Psoas muscle (tissue), 8 donors: ENCODE data around the gene PBX1. TPM values are rescaled to one million over a fixed set of nuclear protein-coding genes. Genes with fewer than 3 reads are reported as not detected.

Experiments used
- ATAC-seq, 4 donors: fragments of 200-7000 bp; cut with Tn5 transposase; one replicate each; pipeline ENCODE4 v1.9.1; 2020; ENCODE audit warnings: moderate library complexity in 3 of 4, mild to moderate bottlenecking in 2 of 4
- DNase-seq, 2 donors: peaks; one replicate each; pipeline ENCODE4 v3.0.0-alpha.2; 2020
- H3K27ac ChIP-seq: fragments of 200-600 bp; one replicate; pipeline ENCODE4 v1.8.0; 2022
- H3K27me3 ChIP-seq, 3 donors: fragments of 200-600 bp in 1 of 3; one replicate each; pipeline versions ENCODE4 v1.6.1 to v1.8.0; 2013 to 2022; ENCODE audit warnings: low read length in 2 of 3, mild to moderate bottlenecking in 2 of 3, moderate library complexity in 1 of 3; ENCODE audit not compliant: insufficient read depth in 3 of 3
- H3K36me3 ChIP-seq, 2 donors: fragments of 200-600 bp in 1 of 2; one replicate each; pipeline versions ENCODE4 v1.6.1 to v1.8.0; 2013 to 2022; ENCODE audit warnings: low read depth in 1 of 2, mild to moderate bottlenecking in 1 of 2, moderate library complexity in 1 of 2; ENCODE audit not compliant: insufficient read depth in 1 of 2
- H3K4me1 ChIP-seq: fragments of 200-600 bp; one replicate; pipeline ENCODE4 v1.8.0; 2022
- H3K4me3 ChIP-seq: fragments of 200-600 bp; one replicate; pipeline ENCODE4 v1.8.0; 2022; ENCODE audit warnings: mild to moderate bottlenecking
- H3K9me3 ChIP-seq: fragments of 200-600 bp; one replicate; pipeline ENCODE4 v1.8.0; 2022
- CTCF ChIP-seq: fragments of 200-600 bp; IDR thresholded peaks from one replicate; pipeline ENCODE4 v1.8.0; 2022; ENCODE audit warnings: antibody characterized with exemption
- WGBS, 3 donors: extraction: QIAGEN DNeasy Blood & Tissue Kit; methylation state at CpG; one replicate each; pipeline versions ENCODE4 v1.1.6 to v1.1.7; 2013; 5-methylcytosine and 5-hydroxymethylcytosine counted together
- intact Hi-C, 2 donors: fragments of 100-400 bp; cut with DNase I; formaldehyde crosslinking; loops; one replicate each; pipeline versions ENCODE4 v1.11.0 to v1.14.2; 2022
- polyA plus RNA-seq, 3 donors: library from polyadenylated mRNA; stranded (reverse); fragments of 200-250 nt; gene quantifications; one replicate each; pipeline ENCODE4 v1.2.3, GENCODE V29; 2013
- total RNA-seq, 4 donors: library from RNA; stranded (reverse); fragmentation: NEBNext Ultra II Directional in 2 of 4; extraction: Animal tissue kit (Norgen Biotek cat#: 25700) in 2 of 4; gene quantifications; one replicate each; pipeline versions ENCODE4 v1.2.1 to v1.2.4, GENCODE V29; 2021 to 2023
- donor health status: healthy with polysubstance abuse.
- donor health status: DM: no; HTN: no; CAD: no; lungs with moderate emphysema.
- donor health status: Bipolar disorder and iron deficiency.
- donor health status: healthy.
- donor health status: DM: yes; HTN: yes; CAD: no.
- donor health status: DM: no; HTN: no; CAD: no.
- donor health status: DM: no; HTN: no; CAD: no.
- donor health status: DM: yes; HTN: yes; CAD: no.

PBX1 gene
- total and polyA plus RNA-seq, 7 donors: 10.6 to 69.9 (median 59.3) TPM

GRCh38 chr1:164836614-164837018, 277.6 kb downstream of the PBX1 start:
- DNase-seq: no peak
- TF ChIP-seq CTCF: no peak
- Histone ChIP-seq H3K9me3 (no peaks in the 10 kb centered on the region), H3K27ac (no peak overlapping the region), H3K36me3 (peaks cover 2 to 8% of the 10 kb centered on the region in 2 donors), H3K4me1 (no peaks in the 10 kb centered on the region), H3K4me3 (no peak overlapping the region), H3K27me3 (no peaks in the 10 kb centered on the region)
- intact Hi-C loops: no loop called here
- ATAC-seq: no peak
- WGBS, 3 donors: 80 to 85% (median 81%) methylated on average over 7 of the region's 7 CpGs

GRCh38 chr1:164838786-164839185, 279.8 kb downstream of the PBX1 start:
- Histone ChIP-seq H3K4me1 (no peaks in the 10 kb centered on the region), H3K4me3 (no peak overlapping the region), H3K27ac (no peak overlapping the region), H3K36me3 (peaks cover 0 to 8% of the 10 kb centered on the region in 2 donors), H3K9me3 (no peaks in the 10 kb centered on the region), H3K27me3 (no peaks in the 10 kb centered on the region)
- intact Hi-C loops: no loop called here
- WGBS, 3 donors: 72 to 82% (median 75%) methylated on average over 3 of the region's 3 CpGs
- ATAC-seq (peak in 1 of 4 donors; percentile 14), DNase-seq (no peak)
- no peak for TF ChIP-seq CTCF

GRCh38 chr1:164840936-164841335, 282.0 kb downstream of the PBX1 start:
- Histone ChIP-seq H3K4me1 (no peaks in the 10 kb centered on the region), H3K4me3 (no peak overlapping the region), H3K27me3 (no peaks in the 10 kb centered on the region), H3K36me3 (peaks cover 0 to under 1% of the 10 kb centered on the region in 2 donors), H3K27ac (no peak overlapping the region), H3K9me3 (no peaks in the 10 kb centered on the region)
- 92 to 98% (median 97%) methylated on average over 9 of the region's 9 CpGs for WGBS, 3 donors
- no peak for TF ChIP-seq CTCF
- ATAC-seq (no peak), DNase-seq (no peak)
- intact Hi-C loops: no loop called here

GRCh38 chr1:164841702-164842465, 282.9 kb downstream of the PBX1 start:
- ATAC-seq: no peak
- Histone ChIP-seq H3K27ac (no peak overlapping the region), H3K9me3 (no peaks in the 10 kb centered on the region), H3K36me3 (peaks cover 0 to 5% of the 10 kb centered on the region in 2 donors), H3K4me1 (peaks cover 8% of the 10 kb centered on the region), H3K27me3 (no peaks in the 10 kb centered on the region), H3K4me3 (no peak overlapping the region)
- WGBS, 3 donors: 85 to 93% (median 90%) methylated on average over 14 of the region's 14 CpGs
- TF ChIP-seq CTCF: no peak
- intact Hi-C loops: no loop called here
- no peak for DNase-seq

- ATAC-seq: no peak
These were observed 283.9 kb downstream of the PBX1 start for GRCh38 chr1:164842870-164843269.

More at GRCh38 chr1:164842870-164843269, 283.9 kb downstream of the PBX1 start:
- intact Hi-C loops: no loop called here
- Histone ChIP-seq H3K27ac (no peak overlapping the region), H3K4me3 (no peak overlapping the region), H3K27me3 (no peaks in the 10 kb centered on the region), H3K4me1 (peaks cover 18% of the 10 kb centered on the region), H3K9me3 (no peaks in the 10 kb centered on the region), H3K36me3 (peaks cover 0 to 5% of the 10 kb centered on the region in 2 donors)
- no peak for DNase-seq
- no peak for TF ChIP-seq CTCF
- 55 to 62% (median 56%) methylated on average over 10 of the region's 10 CpGs for WGBS, 3 donors
